ENCODE data around the gene PPARD. TPM values are rescaled to one million over a fixed set of nuclear protein-coding genes. Genes with fewer than 3 reads are reported as not detected.

PPARD gene
- 10 to 100 TPM; 39.0 to 46.4 (median 41.2) TPM for total RNA-seq (2021; fragmentation: NEBNext Ultra II Directional; extraction: Animal tissue kit (Norgen Biotek cat#: 25700))
- long read RNA-seq, partial matches to known transcripts: 2 of 10 reads
- long read RNA-seq, other reads (novel, unspliced or antisense): 8 of 10 reads

DNA sequence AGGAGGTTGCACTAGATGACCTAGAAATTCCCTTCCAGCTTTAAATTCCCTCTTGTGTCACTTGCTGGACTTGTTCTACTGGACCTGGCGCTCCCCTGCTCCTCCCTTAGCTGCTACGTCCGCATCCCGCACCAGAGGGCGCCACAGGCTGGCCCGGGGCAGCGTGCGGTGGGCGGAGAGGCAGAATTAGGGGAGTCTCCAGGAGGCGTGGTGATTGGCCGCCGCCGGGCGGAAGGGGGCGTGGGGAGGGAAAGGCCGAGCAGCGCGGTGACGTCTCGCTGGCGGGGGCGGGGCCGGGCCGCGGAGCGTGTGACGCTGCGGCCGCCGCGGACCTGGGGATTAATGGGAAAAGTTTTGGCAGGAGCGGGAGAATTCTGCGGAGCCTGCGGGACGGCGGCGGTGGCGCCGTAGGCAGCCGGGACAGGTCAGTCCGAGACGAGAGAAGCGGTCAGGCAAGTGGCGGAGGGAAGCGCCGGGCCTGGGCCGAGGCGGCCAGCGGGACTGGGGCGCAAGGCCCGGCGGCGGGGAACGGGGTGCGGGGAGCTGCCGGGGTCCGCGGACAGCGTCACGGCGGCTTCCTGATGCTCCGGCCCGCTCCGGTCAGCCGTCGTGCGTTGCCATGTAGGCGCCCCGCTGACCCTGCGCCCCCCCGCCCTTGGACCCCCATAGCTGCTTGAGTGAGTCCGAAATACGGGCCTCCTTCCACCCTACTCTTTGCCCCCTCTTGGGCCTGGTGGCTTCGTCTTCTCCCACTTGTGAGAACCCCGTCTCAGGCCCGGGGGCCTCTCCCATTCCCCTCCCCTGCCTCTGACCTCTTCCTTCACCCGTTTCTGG is at the start of gene PPARD:
Gene PPARD (plus strand): TSS at position 301 of the 834 bp plus-strand sequence. CDS start 68,530 bp downstream, outside the sequence.
- TF ChIP-seq, protein P1, sequence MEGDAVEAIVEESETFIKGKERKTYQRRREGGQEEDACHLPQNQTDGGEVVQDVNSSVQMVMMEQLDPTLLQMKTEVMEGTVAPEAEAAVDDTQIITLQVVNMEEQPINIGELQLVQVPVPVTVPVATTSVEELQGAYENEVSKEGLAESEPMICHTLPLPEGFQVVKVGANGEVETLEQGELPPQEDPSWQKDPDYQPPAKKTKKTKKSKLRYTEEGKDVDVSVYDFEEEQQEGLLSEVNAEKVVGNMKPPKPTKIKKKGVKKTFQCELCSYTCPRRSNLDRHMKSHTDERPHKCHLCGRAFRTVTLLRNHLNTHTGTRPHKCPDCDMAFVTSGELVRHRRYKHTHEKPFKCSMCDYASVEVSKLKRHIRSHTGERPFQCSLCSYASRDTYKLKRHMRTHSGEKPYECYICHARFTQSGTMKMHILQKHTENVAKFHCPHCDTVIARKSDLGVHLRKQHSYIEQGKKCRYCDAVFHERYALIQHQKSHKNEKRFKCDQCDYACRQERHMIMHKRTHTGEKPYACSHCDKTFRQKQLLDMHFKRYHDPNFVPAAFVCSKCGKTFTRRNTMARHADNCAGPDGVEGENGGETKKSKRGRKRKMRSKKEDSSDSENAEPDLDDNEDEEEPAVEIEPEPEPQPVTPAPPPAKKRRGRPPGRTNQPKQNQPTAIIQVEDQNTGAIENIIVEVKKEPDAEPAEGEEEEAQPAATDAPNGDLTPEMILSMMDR (IDR thresholded peaks at IDR 0.05): peak; percentile 97
- Mint-ChIP-seq H3K4me3 (peak within 1 kb of the TSS; percentile 98), H3K27me3 (ENCODE audit: insufficient read depth) (peaks cover 3% of the 10 kb centered on the region), H3K27ac (peak within 1 kb of the TSS; percentile 93), H3K36me3 (ENCODE audit: low read depth) (peaks cover 32% of the 10 kb centered on the region), H3K9me3 (no peaks in the 10 kb centered on the region), H3K4me1 (ENCODE audit: low read depth) (peaks cover 36% of the 10 kb centered on the region)
- peak; percentile 94 for DNase-seq

DNA sequence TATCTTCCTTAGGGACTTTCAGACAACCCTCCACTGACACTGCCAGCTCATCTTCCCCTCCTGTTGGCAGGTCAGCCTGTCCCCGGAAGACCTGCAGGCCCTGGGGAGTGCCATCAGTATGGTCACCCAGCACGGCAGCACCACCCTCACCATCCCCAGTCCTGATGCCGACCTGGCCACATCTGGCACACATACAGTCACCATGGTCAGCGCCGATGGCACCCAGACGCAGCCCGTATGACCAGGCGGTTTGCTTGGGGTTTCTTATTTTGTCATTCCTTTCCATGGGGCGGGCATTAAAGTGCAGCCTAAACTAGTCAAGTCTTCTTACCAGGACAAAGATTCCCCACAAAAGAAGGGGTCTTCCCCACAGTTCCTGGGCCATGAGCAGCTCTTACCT is 48.7 kb upstream of the PPARD start:
- H3K27ac Mint-ChIP-seq: no peak overlapping the region

GRCh38 chr6:35294308-35294945 is 47.9 kb upstream of the PPARD start:
- TF ChIP-seq, protein P1 (IDR thresholded peaks at IDR 0.05): peak; percentile 81
- Mint-ChIP-seq H3K9me3 (no peaks in the 10 kb centered on the region), H3K4me1 (ENCODE audit: low read depth) (peaks cover 12% of the 10 kb centered on the region), H3K36me3 (ENCODE audit: low read depth) (peaks cover 13% of the 10 kb centered on the region; the same call in 1 of the 2 replicates), H3K27ac (no peak overlapping the region), H3K27me3 (ENCODE audit: insufficient read depth) (peaks cover 2% of the 10 kb centered on the region), H3K4me3 (no peak overlapping the region)
- DNase-seq: peak; percentile 23

More for the DNA sequence above, 48.7 kb upstream of the PPARD start:
- Mint-ChIP-seq H3K4me3 (no peak overlapping the region), H3K4me1 (ENCODE audit: low read depth) (peaks cover 12% of the 10 kb centered on the region), H3K27me3 (ENCODE audit: insufficient read depth) (peaks cover 2% of the 10 kb centered on the region), H3K9me3 (no peaks in the 10 kb centered on the region), H3K36me3 (ENCODE audit: low read depth) (peaks cover 13% of the 10 kb centered on the region; the same call in 1 of the 2 replicates)
- DNase-seq: no peak
- TF ChIP-seq, protein P1 (IDR thresholded peaks at IDR 0.05): no peak

GRCh38 chr6:35295036-35295435 is 47.3 kb upstream of the PPARD start:
- Mint-ChIP-seq H3K27ac (no peak overlapping the region), H3K4me3 (no peak overlapping the region), H3K36me3 (ENCODE audit: low read depth) (peaks cover 11% of the 10 kb centered on the region; the same call in 1 of the 2 replicates), H3K4me1 (ENCODE audit: low read depth) (peaks cover 12% of the 10 kb centered on the region), H3K27me3 (ENCODE audit: insufficient read depth) (peaks cover under 1% of the 10 kb centered on the region; the same call in 1 of the 2 replicates), H3K9me3 (no peaks in the 10 kb centered on the region)
- DNase-seq: no peak
- TF ChIP-seq, protein P1 (IDR thresholded peaks at IDR 0.05): no peak

GRCh38 chr6:35295521-35296315 is 46.6 kb upstream of the PPARD start:
- H3K4me1 Mint-ChIP-seq (ENCODE audit: low read depth): peaks cover 12% of the 10 kb centered on the region
- no peak overlapping the region for H3K27ac Mint-ChIP-seq

More at GRCh38 chr6:35295521-35296315, 46.6 kb upstream of the PPARD start:
- no peaks in the 10 kb centered on the region; the same call in 1 of the 2 replicates for H3K27me3 Mint-ChIP-seq (ENCODE audit: insufficient read depth)
- no peaks in the 10 kb centered on the region for H3K9me3 Mint-ChIP-seq
- peaks cover 6% of the 10 kb centered on the region; the same call in 1 of the 2 replicates for H3K36me3 Mint-ChIP-seq (ENCODE audit: low read depth)
- no peak for DNase-seq
- no peak overlapping the region for H3K4me3 Mint-ChIP-seq
- TF ChIP-seq, protein P1 (IDR thresholded peaks at IDR 0.05): no peak

Measured in HFFc6 (cell line).